Dendritic cell treated with granulocyte-macrophage colony-stimulating factor and Interleukin-4, amounts not matched to agents 40 ng/mL and 50 ng/mL, for 4 days (primary cell): ENCODE data around the gene ACSM4.
"Not testable (repeated sequence)": the region's sequence is repeated elsewhere in the genome, so short reads cannot be mapped to it uniquely, and the experiment has no call there.

Source experiments
- H3K27ac Mint-ChIP-seq: one replicate; pipeline ENCODE4 v1.8.0; 2022; ENCODE audit warnings: mild to moderate bottlenecking, mixed read lengths
- H3K27me3 Mint-ChIP-seq: one replicate; pipeline ENCODE4 v1.8.0; 2022; ENCODE audit warnings: mild to moderate bottlenecking, mixed read lengths
- H3K36me3 Mint-ChIP-seq: one replicate; pipeline ENCODE4 v1.8.0; 2022; ENCODE audit warnings: low read depth, mixed read lengths
- H3K4me1 Mint-ChIP-seq: one replicate; pipeline ENCODE4 v1.8.0; 2022; ENCODE audit warnings: low read depth, mixed read lengths
- H3K4me3 Mint-ChIP-seq: one replicate; pipeline ENCODE4 v1.8.0; 2022; ENCODE audit warnings: mild to moderate bottlenecking, moderate library complexity, mixed read lengths
- H3K9me3 Mint-ChIP-seq: one replicate; pipeline ENCODE4 v1.8.0; 2022; ENCODE audit warnings: mixed read lengths
- intact Hi-C: fragments of 100-400 bp; cut with micrococcal nuclease; formaldehyde crosslinking; loops from one replicate; pipeline ENCODE4 v1.15.0; 2022

The ACSM4 gene, protein sequence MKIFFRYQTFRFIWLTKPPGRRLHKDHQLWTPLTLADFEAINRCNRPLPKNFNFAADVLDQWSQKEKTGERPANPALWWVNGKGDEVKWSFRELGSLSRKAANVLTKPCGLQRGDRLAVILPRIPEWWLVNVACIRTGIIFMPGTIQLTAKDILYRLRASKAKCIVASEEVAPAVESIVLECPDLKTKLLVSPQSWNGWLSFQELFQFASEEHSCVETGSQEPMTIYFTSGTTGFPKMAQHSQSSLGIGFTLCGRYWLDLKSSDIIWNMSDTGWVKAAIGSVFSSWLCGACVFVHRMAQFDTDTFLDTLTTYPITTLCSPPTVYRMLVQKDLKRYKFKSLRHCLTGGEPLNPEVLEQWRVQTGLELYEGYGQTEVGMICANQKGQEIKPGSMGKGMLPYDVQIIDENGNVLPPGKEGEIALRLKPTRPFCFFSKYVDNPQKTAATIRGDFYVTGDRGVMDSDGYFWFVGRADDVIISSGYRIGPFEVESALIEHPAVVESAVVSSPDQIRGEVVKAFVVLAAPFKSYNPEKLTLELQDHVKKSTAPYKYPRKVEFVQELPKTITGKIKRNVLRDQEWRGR

DNA sequence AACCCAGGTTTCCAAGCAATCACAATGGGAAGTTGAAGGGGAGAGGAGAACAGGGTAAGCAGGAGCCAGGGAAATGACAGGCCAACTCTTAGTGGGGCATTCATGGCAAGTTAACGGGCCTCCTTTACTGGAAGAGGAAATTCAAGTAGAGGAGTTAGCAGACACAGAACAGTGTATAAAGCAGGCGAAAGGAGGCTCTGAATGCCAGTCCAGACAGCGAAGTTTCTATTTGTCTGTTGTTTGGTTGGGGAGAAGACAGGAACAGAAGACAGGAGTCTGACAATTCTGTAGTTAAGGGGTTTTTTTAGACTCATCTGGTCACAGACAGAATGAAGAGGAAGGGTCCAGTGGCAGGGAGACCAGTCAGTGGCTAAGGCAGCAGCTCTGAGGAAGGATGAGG is at the start of gene ACSM4:
Gene ACSM4, plus strand, starts transcription at position 301 of the 400 bp plus-strand sequence. CDS start 260 bp downstream, outside the sequence.
- H3K27ac Mint-ChIP-seq, result no peak within 1 kb of the TSS
- H3K4me1 Mint-ChIP-seq, result no peaks in the 10 kb centered on the region
- H3K27me3 Mint-ChIP-seq, result peaks cover 2% of the 10 kb centered on the region
- H3K36me3 Mint-ChIP-seq, result no peaks in the 10 kb centered on the region
- no peak within 1 kb of the TSS for H3K4me3 Mint-ChIP-seq
- intact Hi-C loops, result no loop called here
- no peaks in the 10 kb centered on the region for H3K9me3 Mint-ChIP-seq

DNA sequence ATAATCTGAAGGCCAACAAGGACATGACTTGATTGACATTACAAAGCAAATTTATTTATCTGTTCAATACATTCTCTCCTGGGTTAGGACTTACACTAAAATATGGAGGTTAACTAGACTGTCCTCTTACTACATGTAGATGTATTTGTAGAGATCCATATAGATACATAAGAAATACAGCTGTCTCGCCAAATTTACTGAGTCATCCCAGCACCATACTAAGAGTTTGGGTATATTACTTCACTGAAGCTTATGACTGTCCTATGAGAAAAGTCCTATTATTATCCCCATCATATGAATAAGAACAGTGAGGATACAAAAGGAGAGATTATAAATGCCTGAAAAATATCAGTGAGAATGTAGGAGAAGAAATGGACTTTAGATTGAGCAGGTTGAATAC is 44.8 kb upstream of the ACSM4 start:
- Mint-ChIP-seq H3K27ac (no peak overlapping the region), H3K4me3 (no peak overlapping the region), H3K9me3 (peaks cover 3% of the 10 kb centered on the region)

DNA sequence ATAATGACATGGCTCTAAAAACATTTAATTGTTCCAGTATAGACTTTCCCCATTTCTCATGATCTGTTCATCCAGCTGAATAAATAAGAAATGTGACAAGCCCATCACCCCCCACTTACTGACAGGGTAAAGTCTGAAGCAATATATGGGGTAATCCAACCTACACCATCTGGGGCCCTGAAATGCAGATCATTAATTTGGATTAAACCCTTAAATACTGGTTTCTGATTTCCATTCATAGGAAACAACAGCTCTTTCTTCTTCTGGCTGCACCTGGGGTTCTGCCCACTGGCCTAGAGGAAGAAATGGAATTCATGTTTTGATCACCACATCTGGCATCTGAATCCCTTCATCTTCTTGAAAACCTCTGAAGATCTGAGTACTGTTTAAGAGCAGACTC is 39.3 kb upstream of the ACSM4 start:
- Mint-ChIP-seq H3K4me1 (no peaks in the 10 kb centered on the region), H3K27ac (no peak overlapping the region), H3K27me3 (no peaks in the 10 kb centered on the region), H3K4me3 (no peak overlapping the region), H3K36me3 (no peaks in the 10 kb centered on the region), H3K9me3 (no peaks in the 10 kb centered on the region)
- intact Hi-C loops, result no loop called here

More for the DNA sequence above, 44.8 kb upstream of the ACSM4 start:
- Mint-ChIP-seq H3K4me1 (no peaks in the 10 kb centered on the region), H3K27me3 (no peaks in the 10 kb centered on the region), H3K36me3 (no peaks in the 10 kb centered on the region)
- intact Hi-C loops, result no loop called here

DNA sequence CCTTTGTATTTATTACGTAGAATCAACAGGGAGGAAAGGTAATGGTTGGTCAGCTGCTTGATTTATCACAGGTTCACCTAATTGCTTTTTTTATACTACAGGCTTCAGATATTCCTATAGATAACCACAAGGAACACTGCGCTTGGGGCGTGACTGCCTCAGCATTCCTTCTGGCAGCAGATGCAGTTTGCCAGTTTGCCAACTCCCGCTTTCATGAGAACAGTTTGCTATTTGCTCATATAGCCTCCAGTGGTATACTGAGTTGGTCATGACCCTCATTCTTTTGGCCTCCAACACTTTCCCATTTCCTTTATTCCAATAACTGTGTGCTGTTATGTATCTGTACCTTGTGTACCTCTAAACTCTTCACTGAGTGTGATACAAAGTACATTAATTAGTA is 38.6 kb upstream of the ACSM4 start:
- H3K27me3 Mint-ChIP-seq, result no peaks in the 10 kb centered on the region
- H3K9me3 Mint-ChIP-seq, result no peaks in the 10 kb centered on the region
- H3K27ac Mint-ChIP-seq, result no peak overlapping the region
- H3K4me3 Mint-ChIP-seq, result no peak overlapping the region
- H3K4me1 Mint-ChIP-seq, result no peaks in the 10 kb centered on the region
- intact Hi-C loops, result no loop called here
- H3K36me3 Mint-ChIP-seq, result no peaks in the 10 kb centered on the region

DNA sequence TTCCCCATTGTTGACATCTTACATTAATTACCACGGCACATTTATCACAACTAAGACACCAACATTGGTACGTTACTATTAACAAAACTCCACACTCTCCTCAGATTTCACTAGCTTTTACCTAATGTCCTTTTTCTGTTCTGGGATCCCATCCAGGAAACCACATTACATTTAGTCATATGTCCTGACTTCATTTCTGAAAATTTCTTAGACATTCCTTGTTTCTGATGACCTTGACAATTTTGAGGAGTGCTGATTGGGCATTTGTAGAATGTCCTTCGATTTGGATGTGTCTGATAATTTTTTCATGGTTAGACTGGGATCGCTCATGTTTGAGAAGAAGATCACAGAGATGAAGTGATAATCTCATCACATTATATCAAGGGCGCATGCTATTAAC is 34.6 kb upstream of the ACSM4 start:
- intact Hi-C loops, result no loop called here
- Mint-ChIP-seq H3K27me3 (peaks cover 6% of the 10 kb centered on the region), H3K36me3 (no peaks in the 10 kb centered on the region), H3K27ac (no peak overlapping the region), H3K9me3 (no peaks in the 10 kb centered on the region), H3K4me3 (no peak overlapping the region), H3K4me1 (no peaks in the 10 kb centered on the region)

DNA sequence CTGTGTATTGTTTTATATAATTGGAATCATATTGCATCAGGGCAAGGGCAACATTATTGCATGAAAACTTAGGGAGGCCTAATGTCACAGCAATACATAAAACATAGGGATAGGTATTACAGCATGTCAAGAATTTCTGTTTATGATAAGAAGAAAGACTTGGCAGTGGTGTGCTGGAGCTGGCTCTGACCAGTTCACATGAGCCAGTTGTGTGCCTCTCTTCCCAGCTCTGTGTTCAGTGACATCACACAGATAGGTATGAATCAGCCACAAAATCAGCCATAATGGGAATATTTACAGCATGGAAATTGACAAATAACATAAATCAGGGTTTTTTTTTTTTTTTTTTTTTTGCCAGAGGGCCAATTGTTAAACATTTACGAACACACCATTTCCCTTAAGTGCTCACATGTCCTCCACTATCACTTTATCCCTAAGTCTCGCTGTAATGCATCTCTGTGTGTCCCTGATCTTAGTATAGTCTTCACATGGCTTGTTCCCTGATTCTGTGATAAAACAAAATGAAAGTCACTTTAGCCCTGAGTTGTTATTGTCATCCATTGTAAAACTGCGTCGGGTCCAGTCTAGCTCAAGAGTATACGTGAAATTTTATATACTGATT is 31.9 kb upstream of the ACSM4 start:
- Mint-ChIP-seq H3K27ac (no peak overlapping the region), H3K27me3 (peaks cover 11% of the 10 kb centered on the region), H3K4me1 (no peaks in the 10 kb centered on the region), H3K36me3 (no peaks in the 10 kb centered on the region), H3K9me3 (no peaks in the 10 kb centered on the region), H3K4me3 (no peak overlapping the region)
- intact Hi-C loops, result no loop called here

DNA sequence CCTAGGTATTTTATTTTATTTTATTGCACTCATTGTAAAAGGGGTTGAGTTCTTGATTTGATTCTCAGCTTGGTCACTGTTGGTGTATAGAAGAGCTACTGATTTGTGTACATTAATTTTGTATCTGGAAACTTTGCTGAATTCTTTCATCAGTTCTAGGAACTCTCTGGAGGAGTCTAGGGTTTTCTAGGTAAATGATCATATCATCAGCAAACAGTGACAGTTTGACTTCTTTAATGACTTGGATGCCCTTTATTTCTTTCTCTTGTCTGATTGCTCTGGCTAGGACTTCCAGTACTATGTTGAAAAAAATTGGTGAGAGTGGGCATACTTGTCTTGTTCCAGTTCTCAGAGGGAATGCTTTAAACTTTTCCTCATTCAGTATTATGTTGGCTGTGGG is 28.4 kb upstream of the ACSM4 start:
- H3K9me3 Mint-ChIP-seq, H3K36me3 Mint-ChIP-seq, H3K4me1 Mint-ChIP-seq, intact Hi-C loops, H3K27ac Mint-ChIP-seq, H3K4me3 Mint-ChIP-seq: not testable (repeated sequence)
- H3K27me3 Mint-ChIP-seq, result peaks cover 11% of the 10 kb centered on the region

DNA sequence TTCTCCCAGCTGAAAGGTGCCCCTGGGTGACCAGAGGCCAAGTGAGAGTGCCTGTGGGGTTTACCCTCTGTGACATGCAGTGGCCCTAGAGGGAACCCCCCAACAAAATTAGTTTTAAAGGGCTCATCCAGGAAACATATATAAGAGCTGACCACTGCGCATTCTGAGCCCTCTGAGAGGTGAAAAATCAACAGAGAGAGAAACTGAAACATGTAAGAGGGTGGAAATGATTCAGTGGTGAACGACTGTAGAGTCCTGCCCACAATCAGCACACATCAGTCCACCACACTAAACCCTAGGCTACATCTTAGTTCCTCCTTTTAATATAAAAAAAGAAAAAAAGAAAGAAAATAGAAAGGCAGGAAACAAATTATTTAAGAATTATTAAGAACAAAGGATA is 21.0 kb upstream of the ACSM4 start:
- Mint-ChIP-seq H3K9me3 (peaks cover 37% of the 10 kb centered on the region), H3K36me3 (no peaks in the 10 kb centered on the region), H3K27ac (no peak overlapping the region), H3K4me1 (no peaks in the 10 kb centered on the region), H3K4me3 (no peak overlapping the region), H3K27me3 (peaks cover 4% of the 10 kb centered on the region)
- intact Hi-C loops, result no loop called here

DNA sequence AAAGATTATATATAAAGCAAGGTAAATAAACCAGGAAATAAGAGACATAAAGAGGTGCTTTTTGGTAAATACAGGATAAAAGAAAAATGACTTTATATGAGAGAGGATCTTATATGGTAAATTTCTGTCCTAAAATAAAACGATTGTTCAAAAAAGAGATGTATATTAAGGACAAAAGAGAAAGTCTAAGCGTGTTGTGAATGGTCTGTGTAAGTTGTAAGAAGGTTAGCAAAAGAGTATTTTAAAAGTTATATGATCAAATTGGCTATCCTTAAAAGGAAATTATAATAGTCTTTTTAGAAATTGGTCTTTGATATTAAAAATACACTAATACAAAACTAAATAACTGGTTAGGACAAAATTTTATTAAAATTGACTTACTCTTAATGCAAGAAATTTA is 14.1 kb upstream of the ACSM4 start:
- intact Hi-C loops, result no loop called here
- no peaks in the 10 kb centered on the region for H3K36me3 Mint-ChIP-seq
- H3K9me3 Mint-ChIP-seq, result peaks cover 42% of the 10 kb centered on the region
- peaks cover 4% of the 10 kb centered on the region for H3K27me3 Mint-ChIP-seq
- no peak overlapping the region for H3K27ac Mint-ChIP-seq
- no peaks in the 10 kb centered on the region for H3K4me1 Mint-ChIP-seq
- no peak overlapping the region for H3K4me3 Mint-ChIP-seq

DNA sequence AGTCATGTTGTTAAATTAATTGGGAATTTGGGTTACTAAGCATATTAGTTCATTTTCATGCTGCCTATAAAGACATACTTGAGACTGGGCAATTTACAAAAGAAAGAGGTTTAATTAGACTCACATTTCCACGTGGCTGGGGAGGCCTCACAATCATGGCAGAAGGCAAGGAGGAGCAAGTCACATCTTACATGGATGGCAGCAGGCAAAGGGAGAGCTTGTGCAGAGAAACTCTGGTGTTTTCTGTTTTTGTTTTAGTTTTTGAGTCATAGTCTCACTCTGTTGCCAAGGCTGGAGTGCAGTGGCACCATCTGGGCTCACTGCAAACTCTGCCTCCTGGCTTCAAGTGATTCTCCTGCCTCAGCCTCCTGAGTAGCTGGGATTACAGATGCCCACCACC is 13.3 kb upstream of the ACSM4 start:
- peaks cover 33% of the 10 kb centered on the region for H3K9me3 Mint-ChIP-seq
- H3K27ac Mint-ChIP-seq, H3K36me3 Mint-ChIP-seq, H3K4me3 Mint-ChIP-seq, H3K4me1 Mint-ChIP-seq, intact Hi-C loops, H3K27me3 Mint-ChIP-seq: not testable (repeated sequence)

DNA sequence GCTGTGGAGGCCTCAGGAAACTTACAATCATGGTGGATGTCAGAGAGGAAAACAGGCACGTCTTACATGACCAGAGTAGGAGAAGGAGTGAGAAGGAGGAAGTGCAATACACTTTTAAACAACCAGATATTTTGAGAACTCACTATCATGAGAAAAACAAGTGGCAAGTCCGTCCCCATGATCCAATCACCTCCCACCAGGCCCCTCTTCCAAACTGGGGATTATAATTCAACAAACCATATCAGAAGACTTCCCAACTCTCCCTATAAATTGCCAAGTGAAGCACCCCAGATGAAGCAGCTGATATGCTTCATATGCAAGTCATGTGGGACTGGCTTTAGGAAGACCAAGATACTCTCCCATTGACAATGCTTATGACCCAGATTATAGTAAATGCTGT is 11.6 kb upstream of the ACSM4 start:
- no peak overlapping the region for H3K4me3 Mint-ChIP-seq
- H3K27ac Mint-ChIP-seq, result no peak overlapping the region
- no peaks in the 10 kb centered on the region for H3K36me3 Mint-ChIP-seq
- intact Hi-C loops, result no loop called here
- H3K27me3 Mint-ChIP-seq, result peaks cover 6% of the 10 kb centered on the region
- no peaks in the 10 kb centered on the region for H3K4me1 Mint-ChIP-seq
- H3K9me3 Mint-ChIP-seq, result peaks cover 19% of the 10 kb centered on the region

DNA sequence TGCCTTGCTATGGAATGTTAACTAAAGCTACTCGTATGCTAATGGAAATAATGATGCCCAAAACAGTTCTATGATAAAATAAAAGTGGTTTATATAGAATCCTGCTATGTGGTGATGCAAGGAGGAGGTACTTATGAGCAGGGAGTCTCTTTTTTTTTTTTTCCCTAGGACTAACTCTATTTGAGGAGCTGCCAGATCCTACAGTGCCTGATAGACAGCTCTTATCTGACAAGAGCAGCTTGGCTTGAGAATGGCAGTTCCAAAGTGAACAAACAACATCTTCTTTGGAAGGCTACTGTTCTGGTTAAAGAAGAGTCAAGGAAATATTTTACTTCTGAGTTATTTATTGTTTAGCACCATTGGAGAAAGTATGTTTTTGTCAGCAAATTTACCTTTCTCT is 10.2 kb upstream of the ACSM4 start:
- H3K27me3 Mint-ChIP-seq, result peaks cover 6% of the 10 kb centered on the region
- intact Hi-C loops, result no loop called here
- H3K9me3 Mint-ChIP-seq, result peaks cover 19% of the 10 kb centered on the region
- H3K27ac Mint-ChIP-seq, result no peak overlapping the region
- no peaks in the 10 kb centered on the region for H3K4me1 Mint-ChIP-seq
- H3K4me3 Mint-ChIP-seq, result no peak overlapping the region
- H3K36me3 Mint-ChIP-seq, result no peaks in the 10 kb centered on the region

DNA sequence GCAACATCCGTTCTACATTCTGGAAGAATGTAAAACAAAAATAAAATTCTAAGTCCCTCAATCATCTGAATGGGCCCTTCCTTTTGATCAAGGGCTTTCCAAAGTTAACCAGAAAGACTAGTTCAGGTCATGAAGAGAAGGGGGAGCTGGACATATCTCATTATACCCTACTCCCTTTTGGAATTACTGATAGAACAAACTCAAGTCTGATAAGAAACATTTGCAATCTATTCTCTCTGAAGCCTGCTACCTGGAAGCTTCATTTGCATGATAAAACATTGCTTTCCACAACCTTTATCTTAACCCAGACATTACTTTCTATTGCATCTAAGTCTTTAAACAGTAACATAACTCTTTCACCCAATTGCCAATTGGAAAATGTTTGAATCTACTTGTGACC is 8.3 kb upstream of the ACSM4 start:
- peaks cover 6% of the 10 kb centered on the region for H3K9me3 Mint-ChIP-seq
- no peak overlapping the region for H3K27ac Mint-ChIP-seq
- intact Hi-C loops, result no loop called here
- H3K4me1 Mint-ChIP-seq, result no peaks in the 10 kb centered on the region
- H3K4me3 Mint-ChIP-seq, result no peak overlapping the region
- H3K27me3 Mint-ChIP-seq, result peaks cover 8% of the 10 kb centered on the region
- H3K36me3 Mint-ChIP-seq, result no peaks in the 10 kb centered on the region

DNA sequence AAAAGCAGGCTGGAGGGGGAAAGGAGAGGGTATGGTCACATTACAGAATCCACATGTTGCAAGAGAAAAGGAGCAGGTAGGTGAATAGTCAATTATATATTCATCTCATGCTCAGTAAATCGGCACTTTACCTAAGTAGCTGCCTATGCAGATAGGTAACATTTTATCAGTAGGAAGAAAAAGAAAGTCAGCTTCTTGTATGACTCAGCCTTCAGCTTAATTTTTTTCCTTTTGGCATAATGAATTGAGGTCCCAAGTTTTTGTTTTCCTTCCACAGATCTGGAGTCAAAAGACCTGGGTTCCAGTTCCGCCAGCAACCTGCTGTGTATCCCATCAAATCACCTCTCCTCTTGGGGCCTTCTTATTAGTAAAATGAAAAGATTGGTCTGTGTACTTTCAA is 6.0 kb upstream of the ACSM4 start:
- Mint-ChIP-seq H3K27ac (no peak overlapping the region), H3K4me3 (no peak overlapping the region), H3K9me3 (no peaks in the 10 kb centered on the region), H3K4me1 (no peaks in the 10 kb centered on the region), H3K36me3 (no peaks in the 10 kb centered on the region), H3K27me3 (peaks cover 8% of the 10 kb centered on the region)
- intact Hi-C loops, result no loop called here
